Measurements from ENCODE around the gene DNAJA4. TPM values are rescaled to one million over a fixed set of nuclear protein-coding genes. Genes with fewer than 3 reads are reported as not detected.
A peak's percentile ranks its signal among the peaks of the same experiment; 100 is the strongest.

DNAJA4 gene
- total RNA-seq, 4 donors from 2014 or later: 14.2 to 16.9 (median 16.4) TPM

DNA sequence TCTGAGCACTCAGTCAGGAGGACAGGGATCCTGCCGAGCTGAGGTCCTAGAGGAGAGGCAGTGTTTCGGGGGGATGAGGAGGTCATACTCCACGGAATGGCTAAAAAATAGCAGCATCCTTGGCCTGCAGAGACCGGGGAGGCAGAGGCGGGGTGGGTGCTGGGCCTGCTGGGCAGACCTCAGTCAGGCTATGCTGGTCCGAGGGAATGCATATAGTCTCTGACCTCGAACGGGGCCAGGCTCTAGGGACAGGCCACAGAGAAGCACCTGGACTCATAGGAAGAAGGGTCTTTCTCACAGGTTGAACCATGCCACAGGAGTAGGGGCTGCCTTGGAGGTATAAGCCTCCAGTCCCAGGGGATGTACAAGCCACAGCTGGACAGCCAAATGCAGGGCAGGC, 49.0 kb downstream of the DNAJA4 start:
- H3K4me1 ChIP-seq: peaks cover 0 to 12% (median under 1%) of the 10 kb centered on the region in 4 donors
- no peaks in the 10 kb centered on the region for H3K36me3 ChIP-seq
- 69 to 77% methylated on average over 7 to 8 of the region's 8 CpGs for WGBS, 2 donors
- no peak for DNase-seq (ENCODE audit: low spot score in 2 of 2)
- no peaks in the 10 kb centered on the region for H3K27me3 ChIP-seq
- H3K4me3 ChIP-seq: no peak overlapping the region
- no peak overlapping the region for H3K27ac ChIP-seq
- H3K9me3 ChIP-seq: no peaks in the 10 kb centered on the region
- TF ChIP-seq, protein P1, sequence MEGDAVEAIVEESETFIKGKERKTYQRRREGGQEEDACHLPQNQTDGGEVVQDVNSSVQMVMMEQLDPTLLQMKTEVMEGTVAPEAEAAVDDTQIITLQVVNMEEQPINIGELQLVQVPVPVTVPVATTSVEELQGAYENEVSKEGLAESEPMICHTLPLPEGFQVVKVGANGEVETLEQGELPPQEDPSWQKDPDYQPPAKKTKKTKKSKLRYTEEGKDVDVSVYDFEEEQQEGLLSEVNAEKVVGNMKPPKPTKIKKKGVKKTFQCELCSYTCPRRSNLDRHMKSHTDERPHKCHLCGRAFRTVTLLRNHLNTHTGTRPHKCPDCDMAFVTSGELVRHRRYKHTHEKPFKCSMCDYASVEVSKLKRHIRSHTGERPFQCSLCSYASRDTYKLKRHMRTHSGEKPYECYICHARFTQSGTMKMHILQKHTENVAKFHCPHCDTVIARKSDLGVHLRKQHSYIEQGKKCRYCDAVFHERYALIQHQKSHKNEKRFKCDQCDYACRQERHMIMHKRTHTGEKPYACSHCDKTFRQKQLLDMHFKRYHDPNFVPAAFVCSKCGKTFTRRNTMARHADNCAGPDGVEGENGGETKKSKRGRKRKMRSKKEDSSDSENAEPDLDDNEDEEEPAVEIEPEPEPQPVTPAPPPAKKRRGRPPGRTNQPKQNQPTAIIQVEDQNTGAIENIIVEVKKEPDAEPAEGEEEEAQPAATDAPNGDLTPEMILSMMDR (IDR thresholded peaks at IDR 0.05): no peak

DNA sequence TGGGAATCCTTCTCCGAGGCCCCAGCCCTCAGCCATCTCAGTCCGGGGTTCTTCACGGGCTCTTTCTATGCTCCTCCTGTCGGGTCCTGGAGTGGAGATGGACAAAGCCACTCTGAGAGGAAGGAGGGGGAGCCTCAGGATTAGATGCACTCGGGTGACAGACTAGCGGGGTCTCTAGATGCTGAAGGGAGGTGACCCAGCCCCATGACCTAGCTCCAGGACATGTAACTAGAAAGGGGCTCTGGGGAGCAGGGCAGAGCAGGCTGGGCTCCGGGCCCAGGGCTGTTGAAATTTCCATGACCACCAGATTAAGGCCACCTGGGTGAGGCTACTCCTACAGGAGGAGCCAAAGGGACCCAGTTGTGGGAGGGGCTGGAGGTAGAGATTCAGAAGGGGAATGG, 49.8 kb downstream of the DNAJA4 start:
- no peaks in the 10 kb centered on the region for H3K9me3 ChIP-seq
- no peak overlapping the region for H3K4me3 ChIP-seq
- no peaks in the 10 kb centered on the region for H3K36me3 ChIP-seq
- TF ChIP-seq, protein P1 (IDR thresholded peaks at IDR 0.05): no peak
- TF ChIP-seq POLR2A (IDR thresholded peaks at IDR 0.05) (no peak), EP300 (IDR thresholded peaks at IDR 0.05) (no peak)
- DNase-seq (ENCODE audit: low spot score in 2 of 2): no peak
- peaks cover 0 to 8% (median 0%) of the 10 kb centered on the region in 4 donors for H3K4me1 ChIP-seq
- WGBS, 2 donors: 66 to 74% methylated on average over 7 of the region's 7 CpGs
- H3K27ac ChIP-seq: no peak overlapping the region
- no peaks in the 10 kb centered on the region for H3K27me3 ChIP-seq

DNA sequence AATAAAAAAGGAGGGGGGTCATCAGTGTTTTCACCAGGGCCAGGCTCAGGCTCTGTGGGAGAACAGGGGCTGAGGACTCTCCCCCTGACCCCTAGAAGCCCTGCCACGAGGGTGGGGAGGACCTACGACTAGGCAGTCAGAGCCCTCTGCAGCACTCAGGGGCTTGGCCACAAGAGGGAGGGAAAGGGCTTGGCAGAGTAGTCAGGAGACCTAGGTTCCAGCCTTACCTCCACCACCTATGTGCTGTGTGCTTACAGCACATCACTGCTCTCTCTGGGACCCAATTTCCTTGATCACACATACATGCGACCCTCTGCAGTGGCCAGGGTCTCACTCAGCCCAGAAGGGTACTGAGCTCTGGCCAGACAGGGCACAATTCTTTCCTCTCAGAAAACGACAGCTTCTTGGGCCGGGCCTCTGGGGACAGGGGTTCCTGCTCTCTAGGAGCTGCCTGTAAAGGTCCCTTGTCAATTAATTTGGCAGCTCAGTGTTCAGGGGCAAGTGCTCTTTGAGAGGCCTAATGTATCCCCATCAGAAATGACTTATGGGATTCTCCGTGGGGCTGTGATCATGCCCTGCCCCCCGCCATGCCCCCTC, 51.4 kb downstream of the DNAJA4 start:
- H3K9me3 ChIP-seq: no peaks in the 10 kb centered on the region
- DNase-seq (ENCODE audit: low spot score in 2 of 2): no peak
- H3K27ac ChIP-seq: peak overlapping the region in 2 of 4 donors; percentile 33 to 38
- H3K36me3 ChIP-seq: no peaks in the 10 kb centered on the region
- no peak overlapping the region for H3K4me3 ChIP-seq
- TF ChIP-seq, protein P1 (IDR thresholded peaks at IDR 0.05): no peak
- TF ChIP-seq EP300 (IDR thresholded peaks at IDR 0.05): no peak
- TF ChIP-seq POLR2A (IDR thresholded peaks at IDR 0.05): no peak
- WGBS, 2 donors: 38 to 52% methylated on average over 7 of the region's 7 CpGs
- no peaks in the 10 kb centered on the region for H3K27me3 ChIP-seq
- peaks cover 0 to 8% (median 0%) of the 10 kb centered on the region in 4 donors for H3K4me1 ChIP-seq

DNA sequence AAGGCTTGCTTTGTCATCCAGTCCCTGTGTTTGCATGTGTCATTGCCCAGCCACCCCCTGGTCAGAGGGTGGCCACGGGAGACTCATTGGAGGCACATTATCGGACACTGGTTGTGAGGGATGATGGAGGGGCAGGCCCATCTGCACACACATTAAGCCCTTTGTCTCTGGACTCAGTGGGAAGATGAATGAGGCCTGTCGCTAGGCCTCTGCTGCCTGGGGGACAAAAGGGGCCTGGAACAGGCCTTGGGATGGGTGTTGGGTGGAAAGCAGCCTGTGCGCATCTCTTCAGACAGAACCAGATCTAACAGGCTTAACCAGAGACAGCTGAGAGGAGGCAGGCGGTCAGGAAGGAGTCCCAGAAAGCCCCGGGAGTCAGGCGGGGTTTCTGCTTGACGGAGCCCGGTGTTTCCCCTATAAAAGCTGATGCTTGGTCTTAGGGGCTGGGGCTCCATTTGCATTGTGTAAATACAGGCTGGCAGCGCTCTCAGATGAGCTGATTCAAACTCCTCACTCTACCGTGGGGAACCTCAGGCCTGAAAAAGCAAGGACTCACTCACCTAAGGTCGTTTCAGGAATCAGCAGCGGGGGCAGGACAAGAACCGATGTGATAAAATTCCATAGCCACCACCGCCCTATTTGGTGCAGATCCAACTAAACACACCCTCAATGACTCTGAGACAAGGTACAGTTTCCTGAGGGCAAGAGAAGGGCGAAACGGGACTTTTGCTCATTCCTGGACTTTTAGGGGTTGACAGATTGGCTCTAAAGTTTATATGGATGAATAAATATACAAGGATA, 52.1 kb downstream of the DNAJA4 start:
- DNase-seq (ENCODE audit: low spot score in 2 of 2): no peak

More for the DNA sequence above, 52.1 kb downstream of the DNAJA4 start:
- Histone ChIP-seq H3K27ac (peak overlapping the region in 2 of 4 donors; percentile 33 to 38), H3K4me3 (no peak overlapping the region), H3K27me3 (no peaks in the 10 kb centered on the region), H3K4me1 (peaks cover 0 to 8% (median 0%) of the 10 kb centered on the region in 4 donors), H3K9me3 (no peaks in the 10 kb centered on the region), H3K36me3 (no peaks in the 10 kb centered on the region)
- TF ChIP-seq POLR2A (IDR thresholded peaks at IDR 0.05) (no peak), EP300 (IDR thresholded peaks at IDR 0.05) (no peak)
- TF ChIP-seq, protein P1 (IDR thresholded peaks at IDR 0.05): no peak
- WGBS, 2 donors: 48 to 52% methylated on average over 17 of the region's 17 CpGs
